ENCODE data around the gene CPEB4.

The CPEB4 gene

GRCh38 chr5:173887610-173888472 lies at the start of gene CPEB4:
Gene CPEB4 (plus strand): TSS chr5:173888349. CDS start chr5:173889734, 1,385 bp downstream.
- peak; percentile 100 for DNase-seq

GRCh38 chr5:173839117-173839713 lies 48.9 kb upstream of the CPEB4 start:
- no peak for DNase-seq

GRCh38 chr5:173840111-173840983 lies 47.8 kb upstream of the CPEB4 start:
- no peak for DNase-seq

GRCh38 chr5:173841710-173842109 lies 46.4 kb upstream of the CPEB4 start:
- DNase-seq = no peak

- DNase-seq = no peak
Measured at GRCh38 chr5:173843794-173844193, 44.4 kb upstream of the CPEB4 start.

GRCh38 chr5:173845321-173845720 lies 42.8 kb upstream of the CPEB4 start:
- no peak for DNase-seq

GRCh38 chr5:173846929-173847501 lies 41.1 kb upstream of the CPEB4 start:
- no peak for DNase-seq

GRCh38 chr5:173848986-173849596 lies 39.1 kb upstream of the CPEB4 start:
- DNase-seq = no peak

- DNase-seq = no peak
Measured at GRCh38 chr5:173849908-173850307, 38.2 kb upstream of the CPEB4 start.

- no peak for DNase-seq
Measured at GRCh38 chr5:173850659-173851058, 37.5 kb upstream of the CPEB4 start.

GRCh38 chr5:173851595-173852243 lies 36.4 kb upstream of the CPEB4 start:
- no peak for DNase-seq

- DNase-seq = no peak
Measured at GRCh38 chr5:173852790-173853359, 35.3 kb upstream of the CPEB4 start.

- no peak for DNase-seq
Measured at GRCh38 chr5:173853370-173854131, 34.6 kb upstream of the CPEB4 start.

- peak; percentile 47 to 64 (median 58) for DNase-seq
Measured at GRCh38 chr5:173855162-173855994, 32.8 kb upstream of the CPEB4 start.

- no peak for DNase-seq
Measured at GRCh38 chr5:173855995-173856656, 32.0 kb upstream of the CPEB4 start.

GRCh38 chr5:173857234-173857633 lies 30.9 kb upstream of the CPEB4 start:
- DNase-seq = no peak

GRCh38 chr5:173858021-173858669 lies 30.0 kb upstream of the CPEB4 start:
- DNase-seq = no peak

- no peak for DNase-seq
Measured at GRCh38 chr5:173858670-173859407, 29.3 kb upstream of the CPEB4 start.

Data from suppressor macrophage treated with lipopolysaccharide for 1 hour (primary cell).